HG02610 (cell line): Measurements from ENCODE around the gene KRTAP12-1.
"Not testable (repeated sequence)": the region's sequence is repeated elsewhere in the genome, so short reads cannot be mapped to it uniquely, and the experiment has no call there.

Source experiments
- ATAC-seq: cut with Tn5 transposase; IDR thresholded peaks from one replicate; pipeline ENCODE4 v1.9.1; 2021; ENCODE audit warnings: mild to moderate bottlenecking, moderate library complexity; ENCODE audit not compliant: unreplicated experiment

The KRTAP12-1 gene

GRCh38 chr21:44699502-44700001, 17.6 kb upstream of the KRTAP12-1 start:
- ATAC-seq = no peak

DNA sequence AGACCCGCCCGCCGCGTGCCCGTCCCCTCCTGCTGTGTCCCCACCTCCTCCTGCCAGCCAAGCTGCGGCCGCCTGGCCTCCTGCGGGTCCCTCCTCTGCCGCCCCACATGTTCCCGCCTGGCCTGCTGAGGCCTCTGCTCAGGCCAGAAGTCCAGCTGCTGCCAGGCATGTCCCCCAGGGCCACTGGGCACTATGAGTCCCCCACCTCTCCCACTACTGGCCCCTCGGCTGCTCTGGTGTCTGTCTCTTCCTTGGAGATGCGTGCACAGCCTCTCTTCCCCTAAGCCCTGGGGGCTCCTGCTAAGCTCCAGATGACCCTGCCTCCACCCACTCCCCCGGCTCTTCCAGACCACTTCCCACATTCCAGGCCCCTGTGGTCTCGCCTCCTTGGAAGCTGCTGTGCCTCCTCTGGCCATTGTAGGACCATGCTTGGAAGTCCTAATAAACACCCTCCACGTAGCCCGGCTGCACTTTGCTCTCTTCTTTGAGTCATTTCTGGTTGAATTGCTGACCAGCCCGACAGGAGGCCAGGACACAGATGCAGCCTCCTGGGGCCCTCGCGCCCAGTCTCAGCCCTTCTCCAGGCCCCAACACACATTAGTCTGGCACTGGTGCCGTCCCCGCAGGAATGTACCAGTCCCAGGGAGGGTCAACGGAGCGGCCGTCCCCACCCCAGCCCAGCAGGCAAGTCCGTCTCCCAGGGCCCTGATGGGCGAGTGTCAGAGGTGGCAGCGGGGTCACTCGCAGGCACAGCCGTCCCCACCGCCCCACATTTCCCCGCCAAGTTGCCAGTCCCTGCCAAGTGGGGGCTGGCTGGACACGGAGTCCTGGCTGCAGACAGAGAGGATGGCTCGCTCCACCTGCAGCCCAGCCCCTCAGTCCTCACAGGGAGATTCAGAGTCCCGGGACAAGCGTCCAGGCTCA, 16.1 kb upstream of the KRTAP12-1 start:
- no peak for ATAC-seq

DNA sequence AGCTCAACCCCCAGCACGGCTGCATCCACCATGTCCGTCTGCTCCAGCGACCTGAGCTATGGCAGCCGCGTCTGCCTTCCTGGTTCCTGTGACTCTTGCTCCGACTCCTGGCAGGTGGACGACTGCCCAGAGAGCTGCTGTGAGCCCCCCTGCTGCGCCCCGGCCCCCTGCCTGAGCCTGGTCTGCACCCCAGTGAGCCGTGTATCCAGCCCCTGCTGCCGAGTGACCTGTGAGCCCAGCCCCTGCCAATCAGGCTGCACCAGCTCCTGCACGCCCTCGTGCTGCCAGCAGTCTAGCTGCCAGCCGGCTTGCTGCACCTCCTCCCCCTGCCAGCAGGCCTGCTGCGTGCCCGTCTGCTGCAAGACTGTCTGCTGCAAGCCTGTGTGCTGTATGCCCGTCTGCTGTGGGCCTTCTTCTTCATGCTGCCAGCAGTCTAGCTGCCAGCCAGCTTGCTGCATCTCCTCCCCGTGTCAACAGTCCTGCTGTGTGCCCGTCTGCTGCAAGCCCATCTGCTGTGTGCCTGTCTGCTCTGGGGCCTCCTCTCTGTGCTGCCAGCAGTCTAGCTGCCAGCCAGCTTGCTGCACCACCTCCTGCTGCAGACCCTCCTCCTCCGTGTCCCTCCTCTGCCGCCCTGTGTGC, 15.3 kb upstream of the KRTAP12-1 start, which contains the start of gene KRTAP10-12:
KRTAP10-12 (plus strand) TSS at position 1 of the 639 bp plus-strand sequence; CDS start at position 31, 30 bp downstream.
- not testable (repeated sequence) for ATAC-seq

DNA sequence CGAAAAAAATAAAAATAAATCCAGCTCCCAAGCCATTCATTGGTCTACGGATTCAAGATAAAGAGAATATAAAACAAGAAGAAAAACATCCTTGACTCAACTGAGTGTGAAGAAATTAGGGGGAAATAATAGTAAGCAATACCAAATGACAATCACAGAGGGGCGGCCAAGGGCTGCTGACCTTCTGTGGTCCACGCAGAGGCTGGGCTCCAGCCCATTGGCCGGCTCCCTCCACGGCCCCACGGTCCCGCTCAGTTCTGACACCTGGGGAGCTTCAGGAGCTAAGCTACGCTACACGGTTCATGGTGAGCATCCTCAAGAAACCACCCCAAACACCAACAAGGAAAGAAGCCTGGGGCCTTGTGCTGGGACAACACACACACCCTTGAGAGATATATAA, 14.6 kb upstream of the KRTAP12-1 start:
- no peak for ATAC-seq

- no peak for ATAC-seq
Observed at GRCh38 chr21:44695641-44696040, 13.7 kb upstream of the KRTAP12-1 start.

DNA sequence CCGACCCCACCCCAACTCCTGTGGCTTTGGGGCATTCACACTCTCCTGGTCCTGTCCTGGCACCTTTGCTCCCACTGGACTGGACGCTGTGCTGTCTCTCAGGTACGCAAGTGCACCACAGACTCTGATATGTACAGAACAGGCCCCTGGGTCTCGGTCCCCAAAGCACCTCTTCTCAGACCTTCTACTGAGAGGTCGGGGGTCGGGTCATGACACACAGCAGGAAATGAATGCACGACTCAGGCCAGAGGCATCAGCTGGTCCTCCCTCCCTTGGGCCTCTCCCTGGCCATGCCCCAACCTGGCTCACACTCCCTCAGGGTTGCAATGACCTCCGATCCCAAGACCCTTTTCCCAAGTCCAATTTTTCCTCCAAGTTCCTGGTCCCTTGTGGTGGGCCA, 13.2 kb upstream of the KRTAP12-1 start:
- no peak for ATAC-seq

DNA sequence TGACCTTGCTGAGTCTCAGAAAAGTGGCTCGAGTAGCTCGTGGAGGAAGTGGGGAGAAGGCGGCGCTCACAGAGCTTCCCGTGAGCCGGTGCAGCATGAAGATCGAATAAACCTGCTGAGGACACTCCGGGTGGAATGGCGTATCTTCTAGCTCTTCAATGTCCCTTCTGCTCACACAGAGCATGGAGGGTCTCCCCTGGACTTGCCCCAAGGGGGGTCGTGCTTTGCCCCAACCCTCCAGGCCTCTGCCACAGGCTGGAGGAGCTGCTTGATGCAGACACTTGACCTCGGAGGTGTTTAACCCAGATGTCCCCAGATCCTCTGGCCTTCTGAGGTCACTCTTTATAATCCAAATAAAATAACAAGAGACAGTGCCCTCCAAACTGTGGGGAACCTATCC, 12.8 kb upstream of the KRTAP12-1 start:
- ATAC-seq = no peak

DNA sequence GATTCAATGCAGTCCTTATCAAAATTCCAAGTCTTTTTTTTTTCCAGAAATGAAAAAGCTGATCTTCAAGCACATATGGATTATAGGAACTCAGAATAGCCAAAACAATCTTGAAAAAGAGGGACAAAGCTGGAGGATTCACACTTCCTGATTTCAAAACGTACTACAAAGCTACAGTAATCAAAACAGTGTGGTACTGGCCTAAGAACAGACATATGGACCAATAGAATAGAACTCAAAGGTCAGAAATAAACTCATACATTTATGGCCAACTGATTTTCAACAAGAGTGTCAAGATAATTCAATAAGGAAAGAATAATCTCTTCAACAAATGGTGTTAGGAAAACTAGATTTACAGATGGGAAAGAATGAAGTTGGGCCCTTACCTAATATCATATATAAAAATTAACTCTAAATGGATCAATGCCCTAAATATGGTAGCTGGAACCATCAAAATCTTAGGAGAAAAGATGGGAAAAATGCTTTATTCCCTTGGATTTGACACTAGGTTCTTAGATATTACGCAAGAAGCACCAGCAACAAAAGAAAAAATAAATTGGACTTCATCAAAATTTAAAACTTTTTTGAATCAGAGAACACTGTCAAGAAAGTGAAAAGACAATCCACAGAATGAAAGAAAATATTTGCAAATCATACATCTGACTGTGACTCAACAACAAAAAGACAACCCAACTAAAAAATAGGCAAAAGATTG, 11.0 kb upstream of the KRTAP12-1 start:
- ATAC-seq = no peak

DNA sequence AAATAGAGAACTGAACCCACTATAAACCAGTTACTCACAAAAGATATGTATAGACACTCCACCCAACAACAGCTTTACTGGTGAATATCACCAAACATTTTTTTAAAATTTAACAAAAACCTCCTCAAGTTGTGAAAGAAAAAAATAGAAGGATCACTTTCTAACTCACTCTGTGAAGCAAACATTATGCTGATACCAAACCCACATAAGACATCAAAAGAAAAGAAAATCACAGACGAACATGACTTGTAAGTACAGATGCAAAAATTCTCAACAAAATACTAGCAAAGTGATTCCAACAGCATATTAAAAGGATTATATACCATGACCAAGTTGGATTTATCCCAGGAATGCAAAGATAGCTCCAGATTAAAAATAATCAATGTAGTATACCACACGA, 9.7 kb upstream of the KRTAP12-1 start:
- ATAC-seq = no peak

DNA sequence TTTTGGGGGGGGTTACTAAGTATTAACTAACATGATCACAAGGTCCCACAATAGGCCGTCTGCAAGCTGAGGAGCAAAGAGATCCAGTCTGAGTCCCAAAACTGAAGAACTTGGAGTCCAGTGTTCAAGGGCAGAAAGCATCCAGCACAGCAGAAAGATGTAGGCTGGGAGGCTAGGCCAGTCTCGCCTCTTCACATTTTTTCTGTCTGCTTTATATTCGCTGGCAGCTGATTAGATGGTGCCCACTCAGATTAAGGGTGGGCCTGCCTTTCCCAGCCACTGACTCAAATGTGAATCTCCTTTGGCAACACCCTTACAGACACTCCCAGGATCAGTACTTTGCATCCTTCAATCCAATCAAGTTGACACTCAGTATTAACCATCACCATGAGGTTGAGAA, 7.8 kb upstream of the KRTAP12-1 start:
- ATAC-seq = not testable (repeated sequence)

GRCh38 chr21:44687671-44688070, 5.7 kb upstream of the KRTAP12-1 start:
- ATAC-seq = no peak

GRCh38 chr21:44686843-44687561, 5.0 kb upstream of the KRTAP12-1 start:
- ATAC-seq = no peak

- no peak for ATAC-seq
Observed at GRCh38 chr21:44686000-44686781, 4.2 kb upstream of the KRTAP12-1 start.

GRCh38 chr21:44685050-44685449, 3.1 kb upstream of the KRTAP12-1 start:
- not testable (repeated sequence) for ATAC-seq

- ATAC-seq = no peak
Observed at GRCh38 chr21:44684483-44684882, 2.5 kb upstream of the KRTAP12-1 start.

- no peak for ATAC-seq
Observed at GRCh38 chr21:44684077-44684476, 2.1 kb upstream of the KRTAP12-1 start.

GRCh38 chr21:44682580-44683151, 703 bp upstream of the KRTAP12-1 start:
- ATAC-seq = no peak

- no peak for ATAC-seq
Observed at GRCh38 chr21:44681152-44681551, 811 bp downstream of the KRTAP12-1 start.

DNA sequence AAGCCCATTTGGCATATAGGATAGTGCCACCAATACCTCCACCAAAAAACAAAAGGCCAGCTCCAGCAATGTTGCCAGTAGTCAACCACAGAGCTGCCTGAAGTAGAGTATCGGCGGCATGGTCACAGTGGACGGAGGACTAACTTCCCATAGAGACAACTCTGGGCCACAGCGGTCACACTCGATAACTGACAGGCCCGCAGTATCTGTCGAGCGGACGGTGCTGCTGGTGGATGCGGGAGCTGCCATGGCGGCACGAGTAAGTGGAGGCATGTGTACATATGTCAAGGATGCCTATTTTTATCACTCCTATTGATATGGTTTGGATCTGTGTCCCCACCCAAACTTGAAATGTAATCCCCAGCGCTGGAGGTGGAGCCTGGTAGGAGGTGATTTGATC, 4.1 kb downstream of the KRTAP12-1 start:
- no peak for ATAC-seq
